ENCODE results near the gene LCN15.
A peak's percentile ranks its signal among the peaks of the same experiment; 100 is the strongest.

The LCN15 gene

GRCh38 chr9:136726631-136727191, 37.6 kb downstream of the LCN15 start:
- Histone ChIP-seq H3K4me1 (ENCODE audit: control insufficient read depth, low read depth, low read length) (peaks cover 11% of the 10 kb centered on the region), H3K27me3 (ENCODE audit: control insufficient read depth, insufficient read depth, low read length) (peaks cover 11% of the 10 kb centered on the region), H3K9me3 (ENCODE audit: control insufficient read depth, low read depth, low read length) (no peaks in the 10 kb centered on the region), H3K4me3 (ENCODE audit: low read length) (peak overlapping the region; percentile 94), H3K9ac (ENCODE audit: low read length) (peak overlapping the region; percentile 91), H3K27ac (ENCODE audit: low read length) (no peak overlapping the region), H3K36me3 (ENCODE audit: control insufficient read depth, low read depth, low read length) (peaks cover 28% of the 10 kb centered on the region)

DNA sequence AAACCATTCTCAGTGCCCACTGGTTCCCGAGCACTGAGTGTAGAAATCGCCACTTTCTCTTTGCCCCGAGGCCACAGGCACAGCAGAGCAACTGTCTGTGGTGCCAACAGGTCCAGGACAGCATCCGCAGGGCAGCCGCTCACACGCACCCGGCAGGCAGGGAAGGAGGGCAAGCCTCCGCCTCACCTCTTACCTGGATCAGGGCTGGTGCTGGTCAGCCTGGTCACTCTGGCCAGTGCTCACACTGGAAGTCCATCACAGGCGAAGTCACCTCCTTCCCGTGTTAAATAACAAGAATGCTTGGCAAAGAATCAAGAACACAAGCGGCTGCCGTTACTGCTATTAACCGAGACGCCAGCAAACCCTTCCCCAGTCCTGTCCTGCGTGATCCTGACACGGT, 38.2 kb downstream of the LCN15 start:
- peak overlapping the region; percentile 94 for H3K4me3 ChIP-seq (ENCODE audit: low read length)
- H3K36me3 ChIP-seq (ENCODE audit: control insufficient read depth, low read depth, low read length): peaks cover 28% of the 10 kb centered on the region
- H3K27me3 ChIP-seq (ENCODE audit: control insufficient read depth, insufficient read depth, low read length): peaks cover 11% of the 10 kb centered on the region
- H3K27ac ChIP-seq (ENCODE audit: low read length): no peak overlapping the region
- H3K4me1 ChIP-seq (ENCODE audit: control insufficient read depth, low read depth, low read length): peaks cover 11% of the 10 kb centered on the region
- no peak overlapping the region for H3K9ac ChIP-seq (ENCODE audit: low read length)
- no peaks in the 10 kb centered on the region for H3K9me3 ChIP-seq (ENCODE audit: control insufficient read depth, low read depth, low read length)

- Histone ChIP-seq H3K4me3 (ENCODE audit: low read length) (peak overlapping the region; percentile 94), H3K27ac (ENCODE audit: low read length) (no peak overlapping the region), H3K9me3 (ENCODE audit: control insufficient read depth, low read depth, low read length) (no peaks in the 10 kb centered on the region), H3K4me1 (ENCODE audit: control insufficient read depth, low read depth, low read length) (peaks cover 11% of the 10 kb centered on the region), H3K36me3 (ENCODE audit: control insufficient read depth, low read depth, low read length) (peaks cover 28% of the 10 kb centered on the region), H3K9ac (ENCODE audit: low read length) (no peak overlapping the region), H3K27me3 (ENCODE audit: control insufficient read depth, insufficient read depth, low read length) (peaks cover 11% of the 10 kb centered on the region)
These were observed 38.7 kb downstream of the LCN15 start for GRCh38 chr9:136725612-136726011.

- H3K4me1 ChIP-seq (ENCODE audit: control insufficient read depth, low read depth, low read length): peaks cover 17% of the 10 kb centered on the region
- H3K36me3 ChIP-seq (ENCODE audit: control insufficient read depth, low read depth, low read length): peaks cover 28% of the 10 kb centered on the region
- H3K4me3 ChIP-seq (ENCODE audit: low read length): no peak overlapping the region
- H3K9me3 ChIP-seq (ENCODE audit: control insufficient read depth, low read depth, low read length): no peaks in the 10 kb centered on the region
- H3K27ac ChIP-seq (ENCODE audit: low read length): no peak overlapping the region
- peaks cover 11% of the 10 kb centered on the region for H3K27me3 ChIP-seq (ENCODE audit: control insufficient read depth, insufficient read depth, low read length)
- no peak overlapping the region for H3K9ac ChIP-seq (ENCODE audit: low read length)
These were observed 39.5 kb downstream of the LCN15 start for GRCh38 chr9:136724772-136725171.

DNA sequence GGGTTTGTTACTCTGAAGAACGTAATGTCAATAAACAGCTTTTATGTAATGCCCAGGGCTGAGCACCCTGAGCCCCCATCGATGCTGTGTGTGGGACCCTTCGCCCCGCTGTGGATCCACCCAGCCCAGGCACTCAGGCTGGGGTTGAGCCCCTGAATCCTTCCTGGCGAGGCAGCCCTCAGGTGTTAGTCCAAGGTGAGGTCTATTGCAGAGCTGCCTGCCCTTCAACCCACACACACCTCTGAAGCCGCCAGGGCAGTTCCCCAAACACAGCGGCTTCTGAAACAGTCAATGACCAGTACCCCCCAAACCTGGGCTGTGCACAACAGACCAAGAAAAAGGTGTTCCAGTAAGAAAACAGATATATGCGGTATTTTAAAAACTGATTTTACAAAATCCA, 40.3 kb downstream of the LCN15 start:
- Histone ChIP-seq H3K9ac (ENCODE audit: low read length) (no peak overlapping the region), H3K9me3 (ENCODE audit: control insufficient read depth, low read depth, low read length) (no peaks in the 10 kb centered on the region), H3K27me3 (ENCODE audit: control insufficient read depth, insufficient read depth, low read length) (peaks cover 3% of the 10 kb centered on the region), H3K27ac (ENCODE audit: low read length) (no peak overlapping the region), H3K4me1 (ENCODE audit: control insufficient read depth, low read depth, low read length) (peaks cover 17% of the 10 kb centered on the region), H3K4me3 (ENCODE audit: low read length) (no peak overlapping the region), H3K36me3 (ENCODE audit: control insufficient read depth, low read depth, low read length) (peaks cover 28% of the 10 kb centered on the region)

DNA sequence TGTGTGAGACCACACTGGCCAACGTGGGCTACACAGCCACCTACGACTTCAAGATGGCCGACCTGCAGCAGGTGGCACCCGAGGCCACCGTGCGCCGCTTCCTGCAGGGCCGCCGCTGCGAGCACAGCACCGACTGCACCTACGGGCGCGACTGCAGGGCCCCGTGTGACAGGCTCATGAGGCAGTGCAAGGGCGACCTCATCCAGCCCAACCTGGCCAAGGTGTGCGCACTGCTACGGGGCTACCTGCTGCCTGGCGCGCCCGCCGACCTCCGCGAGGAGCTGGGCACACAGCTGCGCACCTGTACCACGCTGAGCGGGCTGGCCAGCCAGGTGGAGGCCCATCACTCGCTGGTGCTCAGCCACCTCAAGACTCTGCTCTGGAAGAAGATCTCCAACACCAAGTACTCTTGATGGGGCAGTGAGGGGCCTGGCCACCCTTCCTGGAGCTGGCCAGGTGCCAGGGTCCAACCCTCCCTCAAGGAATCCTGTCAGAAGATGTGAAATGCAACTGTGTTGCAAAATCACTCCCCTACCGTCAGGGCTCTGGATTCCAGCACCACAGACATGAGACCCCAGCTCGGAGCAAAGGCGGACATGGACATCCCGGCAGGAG, 40.8 kb downstream of the LCN15 start:
- peaks cover 17% of the 10 kb centered on the region for H3K4me1 ChIP-seq (ENCODE audit: control insufficient read depth, low read depth, low read length)

DNA sequence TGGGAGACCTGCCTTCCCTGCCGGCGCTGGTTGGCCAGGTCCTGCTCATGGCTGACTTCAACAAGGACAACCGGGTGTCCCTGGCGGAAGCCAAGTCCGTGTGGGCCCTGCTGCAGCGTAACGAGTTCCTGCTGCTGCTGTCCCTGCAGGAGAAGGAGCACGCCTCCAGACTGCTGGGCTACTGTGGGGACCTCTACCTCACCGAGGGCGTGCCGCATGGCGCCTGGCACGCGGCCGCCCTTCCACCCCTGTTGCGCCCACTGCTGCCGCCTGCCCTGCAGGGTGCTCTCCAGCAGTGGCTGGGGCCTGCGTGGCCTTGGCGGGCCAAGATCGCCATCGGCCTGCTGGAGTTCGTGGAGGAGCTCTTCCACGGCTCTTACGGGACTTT, 41.4 kb downstream of the LCN15 start:
- peaks cover 28% of the 10 kb centered on the region for H3K36me3 ChIP-seq (ENCODE audit: control insufficient read depth, low read depth, low read length)
- no peak overlapping the region for H3K27ac ChIP-seq (ENCODE audit: low read length)
- H3K27me3 ChIP-seq (ENCODE audit: control insufficient read depth, insufficient read depth, low read length): no peaks in the 10 kb centered on the region
- no peak overlapping the region for H3K9ac ChIP-seq (ENCODE audit: low read length)
- no peaks in the 10 kb centered on the region for H3K9me3 ChIP-seq (ENCODE audit: control insufficient read depth, low read depth, low read length)
- no peak overlapping the region for H3K4me3 ChIP-seq (ENCODE audit: low read length)
- peaks cover 17% of the 10 kb centered on the region for H3K4me1 ChIP-seq (ENCODE audit: control insufficient read depth, low read depth, low read length)

More for the DNA sequence above, 40.8 kb downstream of the LCN15 start:
- Histone ChIP-seq H3K9ac (ENCODE audit: low read length) (no peak overlapping the region), H3K27me3 (ENCODE audit: control insufficient read depth, insufficient read depth, low read length) (no peaks in the 10 kb centered on the region), H3K4me3 (ENCODE audit: low read length) (no peak overlapping the region), H3K36me3 (ENCODE audit: control insufficient read depth, low read depth, low read length) (peaks cover 28% of the 10 kb centered on the region), H3K9me3 (ENCODE audit: control insufficient read depth, low read depth, low read length) (no peaks in the 10 kb centered on the region), H3K27ac (ENCODE audit: low read length) (no peak overlapping the region)

DNA sequence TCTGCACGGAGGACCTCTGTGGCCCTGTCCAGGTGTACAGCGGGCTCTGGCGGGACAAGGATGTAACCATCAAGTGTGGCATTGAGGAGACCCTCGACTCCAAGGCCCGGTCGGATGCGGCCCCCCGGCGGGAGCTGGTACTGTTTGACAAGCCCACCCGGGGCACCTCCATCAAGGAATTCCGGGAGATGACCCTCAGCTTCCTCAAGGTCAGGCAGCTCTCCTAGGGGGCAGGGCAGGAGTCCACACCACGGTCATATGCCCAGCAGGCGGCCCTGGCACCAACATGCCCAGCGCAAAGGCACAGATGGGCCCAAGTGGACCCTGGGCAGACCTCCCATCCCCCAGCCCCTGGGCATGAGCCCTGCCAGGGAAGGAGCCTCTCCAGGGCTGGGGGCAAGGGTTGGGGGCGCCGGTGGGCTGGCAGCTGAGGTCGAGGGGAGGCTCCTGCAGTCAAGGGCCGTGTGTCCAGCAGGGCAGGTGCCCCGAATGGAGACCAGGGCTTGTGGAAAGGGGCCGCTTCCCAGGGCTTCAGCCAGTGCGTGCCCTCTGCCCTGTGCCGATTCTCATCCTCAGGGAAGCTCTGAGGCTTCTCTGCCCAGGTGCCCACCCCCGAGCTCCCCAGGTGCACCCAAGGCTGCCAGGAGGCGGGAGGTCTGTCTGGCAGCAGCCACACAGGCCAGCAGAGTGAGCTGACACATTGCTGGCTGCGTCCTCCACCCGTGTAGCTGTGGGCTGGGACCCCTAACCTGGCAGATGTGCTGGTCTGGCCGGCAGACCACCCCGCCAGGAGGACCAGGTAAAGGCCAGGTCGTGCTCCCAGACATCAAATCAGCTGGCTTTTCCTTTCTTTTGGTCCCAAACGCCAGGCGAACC, 42.0 kb downstream of the LCN15 start:
- H3K9ac ChIP-seq (ENCODE audit: low read length): no peak overlapping the region

GRCh38 chr9:136721339-136722092, 42.8 kb downstream of the LCN15 start:
- Histone ChIP-seq H3K27ac (ENCODE audit: low read length) (no peak overlapping the region), H3K4me1 (ENCODE audit: control insufficient read depth, low read depth, low read length) (peaks cover 14% of the 10 kb centered on the region), H3K36me3 (ENCODE audit: control insufficient read depth, low read depth, low read length) (peaks cover 25% of the 10 kb centered on the region), H3K9ac (ENCODE audit: low read length) (no peak overlapping the region), H3K9me3 (ENCODE audit: control insufficient read depth, low read depth, low read length) (no peaks in the 10 kb centered on the region), H3K27me3 (ENCODE audit: control insufficient read depth, insufficient read depth, low read length) (no peaks in the 10 kb centered on the region), H3K4me3 (ENCODE audit: low read length) (no peak overlapping the region)

More for the DNA sequence above, 42.0 kb downstream of the LCN15 start:
- no peaks in the 10 kb centered on the region for H3K27me3 ChIP-seq (ENCODE audit: control insufficient read depth, insufficient read depth, low read length)
- H3K36me3 ChIP-seq (ENCODE audit: control insufficient read depth, low read depth, low read length): peaks cover 28% of the 10 kb centered on the region
- no peaks in the 10 kb centered on the region for H3K9me3 ChIP-seq (ENCODE audit: control insufficient read depth, low read depth, low read length)
- no peak overlapping the region for H3K27ac ChIP-seq (ENCODE audit: low read length)
- no peak overlapping the region for H3K4me3 ChIP-seq (ENCODE audit: low read length)
- H3K4me1 ChIP-seq (ENCODE audit: control insufficient read depth, low read depth, low read length): peaks cover 17% of the 10 kb centered on the region

DNA sequence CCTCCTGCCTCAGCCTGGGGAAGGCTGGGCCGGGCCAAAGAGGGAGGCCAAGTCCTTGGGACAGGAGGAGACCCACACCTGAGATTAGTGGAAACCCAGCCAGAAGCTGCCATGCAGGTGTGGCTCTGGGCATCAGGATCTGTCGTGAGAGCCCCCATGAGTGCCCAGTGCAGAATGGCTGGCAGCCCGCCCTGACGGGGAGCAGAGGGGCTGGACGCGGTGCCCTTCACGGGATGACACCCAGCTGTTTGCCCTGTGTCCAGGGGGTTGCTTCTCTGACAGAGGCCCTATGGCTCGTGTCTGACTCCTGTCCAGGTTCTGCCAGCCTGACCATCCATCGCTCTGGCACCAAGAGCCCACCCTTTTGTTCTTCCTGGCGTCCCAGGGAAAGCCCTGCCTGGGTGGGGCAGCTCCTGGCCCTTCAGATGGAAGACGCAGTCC, 43.4 kb downstream of the LCN15 start:
- Histone ChIP-seq H3K9me3 (ENCODE audit: control insufficient read depth, low read depth, low read length) (no peaks in the 10 kb centered on the region), H3K36me3 (ENCODE audit: control insufficient read depth, low read depth, low read length) (peaks cover 20% of the 10 kb centered on the region), H3K27me3 (ENCODE audit: control insufficient read depth, insufficient read depth, low read length) (no peaks in the 10 kb centered on the region), H3K4me1 (ENCODE audit: control insufficient read depth, low read depth, low read length) (peaks cover 9% of the 10 kb centered on the region), H3K27ac (ENCODE audit: low read length) (no peak overlapping the region), H3K4me3 (ENCODE audit: low read length) (no peak overlapping the region), H3K9ac (ENCODE audit: low read length) (no peak overlapping the region)

DNA sequence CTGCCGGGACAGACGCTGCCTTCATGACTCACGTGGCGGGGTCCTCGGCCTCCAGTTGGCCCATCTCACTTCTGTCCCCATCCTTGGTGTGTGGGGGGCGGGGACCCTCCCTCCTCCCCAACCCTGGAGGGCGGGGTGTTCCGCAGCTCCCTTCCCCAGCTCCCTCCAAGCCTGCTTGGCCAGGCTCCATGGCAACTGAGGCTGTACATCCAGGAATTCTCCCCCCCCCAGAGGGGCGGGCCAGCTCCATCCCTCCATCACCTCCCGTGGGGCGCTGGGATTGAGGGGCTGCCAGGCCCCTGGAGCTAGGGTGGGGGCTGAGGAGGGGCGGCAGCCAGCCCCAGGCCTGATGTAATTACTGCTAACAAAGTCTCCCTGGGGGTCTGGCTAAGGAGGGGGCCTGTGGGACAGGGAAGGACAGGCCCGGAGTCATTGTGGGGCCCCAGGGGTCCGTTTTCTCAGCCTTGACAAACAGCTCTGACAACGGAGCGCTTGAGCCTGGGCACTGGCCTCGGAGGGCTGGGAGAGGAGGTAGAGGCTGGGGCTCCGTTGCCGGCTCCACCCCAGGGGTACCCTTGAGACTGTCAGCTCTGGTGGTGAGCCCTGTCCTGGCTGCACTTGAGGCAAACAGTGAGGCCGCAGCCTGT, 43.9 kb downstream of the LCN15 start:
- no peak overlapping the region for H3K27ac ChIP-seq (ENCODE audit: low read length)
- peak overlapping the region; percentile 5 for H3K9ac ChIP-seq (ENCODE audit: low read length)
- H3K27me3 ChIP-seq (ENCODE audit: control insufficient read depth, insufficient read depth, low read length): no peaks in the 10 kb centered on the region
- H3K4me3 ChIP-seq (ENCODE audit: low read length): no peak overlapping the region
- peaks cover 6% of the 10 kb centered on the region for H3K4me1 ChIP-seq (ENCODE audit: control insufficient read depth, low read depth, low read length)
- H3K36me3 ChIP-seq (ENCODE audit: control insufficient read depth, low read depth, low read length): peaks cover 15% of the 10 kb centered on the region
- no peaks in the 10 kb centered on the region for H3K9me3 ChIP-seq (ENCODE audit: control insufficient read depth, low read depth, low read length)

Data from iPS-18a (cell line).